ELF-1 (cell line): ENCODE measurements around the gene CSTF2T.

Experiments
- DNase-seq: peaks from one replicate; pipeline ENCODE4 v3.0.0-alpha.2; 2016; ENCODE audit warnings: low read depth, low spot score

Gene CSTF2T, protein sequence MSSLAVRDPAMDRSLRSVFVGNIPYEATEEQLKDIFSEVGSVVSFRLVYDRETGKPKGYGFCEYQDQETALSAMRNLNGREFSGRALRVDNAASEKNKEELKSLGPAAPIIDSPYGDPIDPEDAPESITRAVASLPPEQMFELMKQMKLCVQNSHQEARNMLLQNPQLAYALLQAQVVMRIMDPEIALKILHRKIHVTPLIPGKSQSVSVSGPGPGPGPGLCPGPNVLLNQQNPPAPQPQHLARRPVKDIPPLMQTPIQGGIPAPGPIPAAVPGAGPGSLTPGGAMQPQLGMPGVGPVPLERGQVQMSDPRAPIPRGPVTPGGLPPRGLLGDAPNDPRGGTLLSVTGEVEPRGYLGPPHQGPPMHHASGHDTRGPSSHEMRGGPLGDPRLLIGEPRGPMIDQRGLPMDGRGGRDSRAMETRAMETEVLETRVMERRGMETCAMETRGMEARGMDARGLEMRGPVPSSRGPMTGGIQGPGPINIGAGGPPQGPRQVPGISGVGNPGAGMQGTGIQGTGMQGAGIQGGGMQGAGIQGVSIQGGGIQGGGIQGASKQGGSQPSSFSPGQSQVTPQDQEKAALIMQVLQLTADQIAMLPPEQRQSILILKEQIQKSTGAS

DNA sequence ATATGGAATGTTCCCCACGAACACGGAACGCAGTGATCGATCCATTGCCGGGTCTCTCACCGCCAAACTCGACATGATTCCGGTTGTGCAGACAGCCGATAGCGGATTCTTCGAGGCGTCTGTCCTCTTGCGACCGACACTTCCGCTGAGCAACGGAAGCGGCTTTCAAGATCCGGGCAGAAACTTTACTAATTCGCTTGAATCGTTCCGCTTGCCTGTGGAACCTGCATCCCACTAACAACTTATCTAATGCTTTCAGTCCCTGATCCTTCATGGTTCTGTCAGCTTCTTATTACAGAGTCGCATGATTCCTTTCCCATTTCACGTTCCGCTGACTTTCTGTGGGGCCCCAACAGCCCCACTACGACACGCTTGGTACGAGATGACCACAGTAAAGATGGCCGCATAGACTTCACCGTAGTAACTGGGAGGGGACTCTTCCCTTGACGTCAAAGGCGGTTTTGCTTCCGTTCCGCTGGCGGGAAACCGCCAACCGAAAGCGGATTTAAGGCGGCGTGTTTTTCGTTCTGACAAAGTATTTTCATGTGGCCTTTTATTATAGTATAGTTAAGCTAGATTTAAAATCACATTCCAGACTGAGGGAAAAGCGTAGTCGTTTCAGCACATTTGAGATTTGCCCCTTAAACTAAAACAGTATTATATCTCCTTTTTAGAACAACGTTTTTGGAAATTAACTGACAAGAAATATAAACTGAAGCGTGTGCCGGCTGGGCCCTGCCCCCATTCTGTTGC, at the start of gene CSTF2T:
Gene CSTF2T, minus strand, starts transcription at position 121 of the 753 bp plus-strand sequence. Its CDS starts 46 bp downstream, at position 75.
- peak; percentile 92 for DNase-seq

DNA sequence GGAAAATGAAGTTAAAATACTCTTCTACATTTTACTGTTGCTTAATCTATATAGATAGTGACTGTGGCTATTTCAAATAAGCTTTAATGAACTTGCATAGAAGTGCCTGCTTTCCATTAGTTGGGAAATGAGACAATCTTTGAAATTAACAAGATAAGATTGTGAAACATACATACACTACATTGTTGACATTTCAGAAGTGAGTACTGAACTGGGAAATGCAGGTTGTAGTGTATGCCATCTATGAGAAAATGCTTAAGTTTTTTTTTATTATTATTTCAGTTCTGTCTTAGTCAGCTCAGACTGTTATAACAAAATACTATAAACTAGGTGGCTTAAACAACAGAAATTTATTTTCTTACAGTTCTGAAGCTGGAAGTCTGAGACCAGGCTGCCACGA, 49.6 kb upstream of the CSTF2T start:
- DNase-seq, result no peak

- DNase-seq, result no peak
Observed at GRCh38 chr10:51747216-51747615, 47.8 kb upstream of the CSTF2T start.

DNA sequence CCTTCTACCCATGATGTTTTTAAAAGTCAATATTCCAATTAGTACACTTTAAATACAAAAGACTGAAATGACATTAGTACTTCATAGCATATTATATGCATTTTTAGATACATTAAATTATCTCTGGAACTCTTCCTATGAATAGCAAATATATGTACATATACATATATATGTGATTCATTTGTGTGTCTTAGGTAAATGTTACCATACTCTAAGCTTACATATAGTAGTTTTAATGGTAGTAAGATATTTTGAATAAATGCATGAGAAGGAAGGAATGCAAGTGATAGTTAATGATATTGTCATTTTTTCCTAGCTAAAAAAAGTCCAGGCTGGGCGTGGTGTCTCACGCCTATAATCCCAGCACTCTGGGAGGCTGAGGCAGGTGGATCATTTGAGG, 46.0 kb upstream of the CSTF2T start:
- DNase-seq, result no peak

GRCh38 chr10:51744235-51745000, 45.0 kb upstream of the CSTF2T start:
- DNase-seq, result no peak

- peak; percentile 4 for DNase-seq
Observed at GRCh38 chr10:51743146-51743545, 43.8 kb upstream of the CSTF2T start.

- DNase-seq, result no peak
Observed at GRCh38 chr10:51733057-51733456, 33.7 kb upstream of the CSTF2T start.

- DNase-seq, result peak; percentile 35
Observed at GRCh38 chr10:51729822-51730555, 30.6 kb upstream of the CSTF2T start.

DNA sequence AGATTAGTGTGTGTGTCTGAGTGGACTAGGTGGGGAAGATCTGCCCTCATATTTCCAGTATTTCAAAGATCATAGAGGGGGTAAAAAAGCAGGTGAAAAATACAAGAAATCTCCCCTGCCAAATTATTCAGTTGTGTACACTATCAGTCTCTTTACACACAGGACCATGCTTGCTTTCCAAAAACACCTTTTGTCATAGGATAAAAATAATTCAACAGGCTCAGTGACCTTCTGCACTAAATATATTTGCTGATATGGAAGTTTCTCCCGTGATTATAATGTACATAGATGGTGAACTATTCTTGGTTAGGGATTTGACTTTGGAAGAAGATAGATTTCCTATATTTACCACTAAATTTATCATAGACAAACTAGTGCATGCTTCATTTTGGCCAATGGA, 24.6 kb upstream of the CSTF2T start:
- no peak for DNase-seq

- DNase-seq, result peak; percentile 43
Observed at GRCh38 chr10:51718804-51719291, 19.5 kb upstream of the CSTF2T start.

DNA sequence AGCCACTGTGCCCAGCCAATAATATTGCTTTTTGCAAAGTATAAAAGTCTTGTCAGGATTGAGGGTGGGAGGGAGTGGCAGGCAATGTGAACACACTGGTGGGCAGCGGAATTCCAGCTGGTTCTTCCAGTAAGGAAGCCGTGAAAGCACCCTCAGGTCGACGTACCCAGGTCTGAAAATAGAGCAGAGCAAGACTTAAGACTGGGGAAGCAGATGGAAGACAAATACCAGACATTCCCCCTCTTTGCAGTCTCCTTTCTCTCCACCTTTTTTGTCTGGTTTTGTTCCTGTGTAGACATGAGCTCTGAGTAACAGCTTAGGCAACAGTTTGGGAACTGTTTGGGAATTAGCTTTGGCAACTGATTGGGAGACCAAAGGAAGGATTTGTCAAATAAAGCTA, 17.6 kb upstream of the CSTF2T start:
- peak; percentile 8 for DNase-seq

- no peak for DNase-seq
Observed at GRCh38 chr10:51711519-51711891, 12.1 kb upstream of the CSTF2T start.

DNA sequence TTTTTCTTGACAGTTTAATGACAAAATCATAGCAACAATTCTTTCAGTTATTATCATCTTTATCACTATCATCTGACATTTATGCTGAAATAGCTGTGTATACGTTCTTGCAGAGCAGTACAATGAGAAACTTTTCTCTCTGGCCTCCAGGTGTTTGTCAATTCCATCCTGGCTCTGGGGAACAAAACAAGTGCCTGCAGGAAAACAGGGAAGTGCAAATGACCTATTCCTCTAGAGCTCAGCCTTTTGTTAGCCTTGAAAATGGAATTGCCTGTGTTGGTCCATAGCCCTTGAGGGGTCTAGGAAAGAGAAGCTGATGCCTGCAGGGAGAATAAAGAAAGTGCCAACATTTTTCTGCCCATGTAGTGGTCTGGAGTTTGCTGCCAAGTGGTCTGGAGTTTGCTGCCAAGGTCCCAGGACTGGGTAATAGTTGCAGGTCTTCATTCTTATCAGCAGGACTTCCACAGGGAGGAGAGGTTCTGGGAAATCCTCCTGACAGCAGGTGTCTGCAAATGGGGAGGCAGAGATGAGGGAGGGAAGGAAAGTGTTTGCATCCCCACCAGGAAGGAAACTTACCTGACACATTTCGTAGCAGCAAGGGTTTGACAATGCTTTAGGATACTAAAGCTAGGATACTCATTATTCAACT, 10.1 kb upstream of the CSTF2T start:
- peak; percentile 17 for DNase-seq

GRCh38 chr10:51708609-51709008, 9.2 kb upstream of the CSTF2T start:
- DNase-seq, result no peak

DNA sequence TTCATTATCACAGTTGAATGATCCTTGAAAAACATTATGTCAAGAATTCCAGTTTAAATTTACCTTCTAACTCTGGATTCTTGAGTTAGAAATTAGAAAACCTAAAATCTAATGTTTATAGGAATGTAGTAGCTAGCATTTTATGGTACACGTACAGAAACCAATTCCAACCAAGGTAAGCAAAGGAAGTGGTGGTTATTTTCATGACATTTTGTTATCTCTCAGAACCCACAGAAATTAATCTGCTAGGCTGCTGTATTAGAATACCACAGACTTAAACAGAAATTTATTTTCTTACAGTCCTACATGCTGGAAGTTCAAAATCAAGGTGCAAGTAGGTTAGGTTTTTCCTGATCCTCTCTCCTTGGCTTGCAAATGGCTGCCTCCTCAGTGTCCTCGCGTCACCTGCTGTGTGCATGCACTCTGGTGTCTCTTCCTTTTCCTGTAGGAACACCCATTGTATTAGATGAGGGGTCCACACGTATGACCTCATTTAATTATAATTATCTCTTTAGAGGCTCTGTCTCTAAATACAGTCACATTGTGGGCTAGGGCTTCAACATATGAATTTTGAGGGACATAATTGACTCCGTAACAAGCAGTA, 8.5 kb upstream of the CSTF2T start:
- no peak for DNase-seq

DNA sequence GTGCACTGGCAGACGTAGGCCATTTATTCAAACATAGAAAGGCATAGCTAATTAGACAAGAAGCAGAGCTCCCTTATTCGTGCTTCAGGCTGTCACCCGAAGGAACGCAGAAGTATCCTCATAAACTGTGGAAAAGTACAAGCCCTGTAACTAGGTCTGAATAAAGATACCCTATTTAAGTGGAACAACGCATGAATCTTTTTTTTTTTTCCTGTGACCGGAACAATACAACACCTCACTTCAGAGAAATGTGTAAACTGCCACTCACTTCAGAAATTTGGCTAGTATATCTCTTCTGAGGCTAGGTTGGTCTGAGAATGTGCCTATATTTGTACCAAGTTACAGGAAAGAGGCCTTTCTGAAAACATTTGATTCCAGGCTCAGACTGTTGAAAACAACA, 8.0 kb upstream of the CSTF2T start:
- no peak for DNase-seq

GRCh38 chr10:51706225-51706624, 6.8 kb upstream of the CSTF2T start:
- no peak for DNase-seq

- DNase-seq, result no peak
Observed at GRCh38 chr10:51705774-51706173, 6.4 kb upstream of the CSTF2T start.

- DNase-seq, result peak; percentile 36
Observed at GRCh38 chr10:51700228-51700817, 928 bp upstream of the CSTF2T start.

GRCh38 chr10:51699145-51699474, 285 bp downstream of the CSTF2T start:
- DNase-seq, result no peak
